Fibroblast of lung (primary cell): ENCODE data around the gene OTOGL. TPM values are rescaled to one million over a fixed set of nuclear protein-coding genes. Genes with fewer than 3 reads are reported as not detected.

ENCODE experiments used
- DNase-seq, 2 donors: peaks; one replicate each; pipeline versions ENCODE4 v3.0.0 to v3.0.0-alpha.2; 2010; ENCODE audit warnings: low read depth in 2 of 2
- H2AFZ ChIP-seq: 2 replicates; pipeline ENCODE4 v1.5.1; 2012; ENCODE audit warnings: low read length, control low read depth, inconsistent platforms
- H3K27ac ChIP-seq: 2 replicates; pipeline ENCODE4 v1.5.1; 2011; ENCODE audit warnings: low read length, control low read depth; ENCODE audit not compliant: insufficient read depth
- H3K27me3 ChIP-seq: 2 replicates; pipeline ENCODE4 v1.5.1; 2011; ENCODE audit warnings: mild to moderate bottlenecking, low read length; ENCODE audit not compliant: control insufficient read depth, insufficient read depth
- H3K36me3 ChIP-seq: 2 replicates; pipeline ENCODE4 v1.5.1; 2011; ENCODE audit warnings: low read length; ENCODE audit not compliant: control insufficient read depth, insufficient read depth
- H3K4me1 ChIP-seq: 2 replicates; pipeline ENCODE4 v1.5.1; 2011; ENCODE audit warnings: low read length; ENCODE audit not compliant: control insufficient read depth, insufficient read depth; ENCODE audit errors: extremely low read depth
- H3K4me2 ChIP-seq: 2 replicates; pipeline ENCODE4 v1.5.1; 2011; ENCODE audit warnings: low read length, control low read depth; ENCODE audit not compliant: insufficient read depth; ENCODE audit errors: extremely low read depth
- H3K4me3 ChIP-seq, 4 experiments: fragments of 200-600 bp in 1 of 4; sonication (generic) in 1 of 4; replicated peaks in 1 of 4; 2 replicates each; pipeline ENCODE4 v1.5.1; 2011 to 2016; ENCODE audit warnings: low read length in 4 of 4, low read depth in 3 of 4, mild to moderate bottlenecking in 3 of 4, control low read depth in 2 of 4, inconsistent platforms in 1 of 4, mixed read lengths in 1 of 4; ENCODE audit not compliant: insufficient read depth in 1 of 4; ENCODE audit errors: control extremely low read depth in 1 of 4
- H3K79me2 ChIP-seq: 2 replicates; pipeline ENCODE4 v1.5.1; 2012; ENCODE audit warnings: mild to moderate bottlenecking, low read length, inconsistent platforms; ENCODE audit not compliant: control insufficient read depth, insufficient read depth
- H3K9ac ChIP-seq: 2 replicates; pipeline ENCODE4 v1.5.1; 2011; ENCODE audit warnings: mild to moderate bottlenecking, low read length, control low read depth; ENCODE audit not compliant: insufficient read depth
- H3K9me3 ChIP-seq: 2 replicates; pipeline ENCODE4 v1.5.1; 2012; ENCODE audit warnings: low read depth, low read length; ENCODE audit not compliant: control insufficient read depth, insufficient read depth
- H4K20me1 ChIP-seq: 2 replicates; pipeline ENCODE4 v1.5.1; 2011; ENCODE audit warnings: low read length; ENCODE audit not compliant: control insufficient read depth, insufficient read depth; ENCODE audit errors: extremely low read depth
- CTCF ChIP-seq, 2 donors: IDR thresholded peaks in 1 of 2; conservative IDR thresholded peaks in 1 of 2; 1 replicate in 1 of 2; 2 replicates in 1 of 2; pipeline ENCODE4 v1.5.1; 2011 to 2012; ENCODE audit warnings: low read length in 2 of 2, control low read depth in 1 of 2, inconsistent platforms in 1 of 2, low read depth in 1 of 2, mild to moderate bottlenecking in 1 of 2
- EZH2 ChIP-seq: IDR thresholded peaks from 2 replicates; pipeline ENCODE4 v1.5.1; 2012; ENCODE audit warnings: low read length, control low read depth, mild to moderate bottlenecking; ENCODE audit errors: missing control alignments
- polyA plus RNA-seq, 2 donors: library from polyadenylated mRNA; depleted of rRNA in 1 of 2; stranded (reverse) in 1 of 2; unstranded in 1 of 2; fragments of >200 nt; gene quantifications; 2 replicates each; pipeline ENCODE4 v1.2.1, GENCODE V29; 2011 to 2012; ENCODE audit warnings: missing spikeins in 1 of 2
- total RNA-seq: library from RNA; depleted of rRNA; stranded (reverse); fragments of >200 nt; gene quantifications from 2 replicates; pipeline ENCODE4 v1.2.1, GENCODE V29; 2014

The OTOGL gene
- total and polyA plus RNA-seq, 2 donors (not counting 1 experiment from before 2014, with no cell fraction given) = 0.15 to 0.17 TPM

GRCh38 chr12:80184926-80185325 is 85.6 kb downstream of the OTOGL start:
- Histone ChIP-seq H3K79me2 (no peaks in the 10 kb centered on the region), H3K9ac (no peak overlapping the region), H3K36me3 (no peaks in the 10 kb centered on the region), H3K9me3 (no peaks in the 10 kb centered on the region), H2AFZ (no peak overlapping the region), H3K27ac (no peak overlapping the region), H3K27me3 (no peaks in the 10 kb centered on the region), H3K4me1 (peaks cover 13% of the 10 kb centered on the region), H4K20me1 (no peaks in the 10 kb centered on the region), H3K4me3 (no peak overlapping the region), H3K4me2 (no peak overlapping the region)
- no peak for DNase-seq
- no peak for TF ChIP-seq CTCF (conservative IDR thresholded peaks at IDR 0.05 in 1 of 2, IDR thresholded peaks at IDR 0.05 in 1 of 2; ENCODE audit: low read depth in 1 of 2, low read length in 2 of 2)
- TF ChIP-seq EZH2 = no peak

- Histone ChIP-seq H3K27ac (peak overlapping the region; percentile 86), H3K4me3 (peak overlapping the region in 1 of 4 experiments; percentile 5), H2AFZ (peak overlapping the region; percentile 93), H3K9ac (no peak overlapping the region), H3K4me2 (peak overlapping the region; percentile 60), H3K27me3 (no peaks in the 10 kb centered on the region), H3K4me1 (peaks cover 13% of the 10 kb centered on the region), H3K36me3 (no peaks in the 10 kb centered on the region), H3K79me2 (no peaks in the 10 kb centered on the region), H4K20me1 (no peaks in the 10 kb centered on the region), H3K9me3 (no peaks in the 10 kb centered on the region)
- TF ChIP-seq EZH2 (no peak), CTCF (conservative IDR thresholded peaks at IDR 0.05 in 1 of 2, IDR thresholded peaks at IDR 0.05 in 1 of 2; ENCODE audit: low read depth in 1 of 2, low read length in 2 of 2) (peak; percentile 86 to 88)
- peak; percentile 93 to 97 for DNase-seq
These were observed 87.4 kb downstream of the OTOGL start for GRCh38 chr12:80186727-80187217.

GRCh38 chr12:80187660-80188090 is 88.3 kb downstream of the OTOGL start:
- H3K4me1 ChIP-seq = peaks cover 13% of the 10 kb centered on the region
- peak overlapping the region; percentile 28 for H3K4me2 ChIP-seq
- DNase-seq = peak; percentile 61 to 67
- no peak overlapping the region for H2AFZ ChIP-seq
- H3K9me3 ChIP-seq = no peaks in the 10 kb centered on the region
- no peaks in the 10 kb centered on the region for H4K20me1 ChIP-seq
- peak overlapping the region; percentile 86 for H3K27ac ChIP-seq
- no peak for TF ChIP-seq EZH2
- TF ChIP-seq CTCF (conservative IDR thresholded peaks at IDR 0.05 in 1 of 2, IDR thresholded peaks at IDR 0.05 in 1 of 2; ENCODE audit: low read depth in 1 of 2, low read length in 2 of 2) = no peak
- H3K4me3 ChIP-seq = no peak overlapping the region
- no peaks in the 10 kb centered on the region for H3K79me2 ChIP-seq
- no peak overlapping the region for H3K9ac ChIP-seq
- H3K36me3 ChIP-seq = no peaks in the 10 kb centered on the region
- no peaks in the 10 kb centered on the region for H3K27me3 ChIP-seq
